CD4-positive, alpha-beta T cell treated with Interleukin-4 for 4 hours (primary cell): Measurements from ENCODE around the gene RAB8B.
"Not testable (repeated sequence)": the region's sequence is repeated elsewhere in the genome, so short reads cannot be mapped to it uniquely, and the experiment has no call there.

Experiments used
- DNase-seq: peaks from one replicate; pipeline ENCODE4 v3.0.0-alpha.2; 2020

Gene RAB8B

DNA sequence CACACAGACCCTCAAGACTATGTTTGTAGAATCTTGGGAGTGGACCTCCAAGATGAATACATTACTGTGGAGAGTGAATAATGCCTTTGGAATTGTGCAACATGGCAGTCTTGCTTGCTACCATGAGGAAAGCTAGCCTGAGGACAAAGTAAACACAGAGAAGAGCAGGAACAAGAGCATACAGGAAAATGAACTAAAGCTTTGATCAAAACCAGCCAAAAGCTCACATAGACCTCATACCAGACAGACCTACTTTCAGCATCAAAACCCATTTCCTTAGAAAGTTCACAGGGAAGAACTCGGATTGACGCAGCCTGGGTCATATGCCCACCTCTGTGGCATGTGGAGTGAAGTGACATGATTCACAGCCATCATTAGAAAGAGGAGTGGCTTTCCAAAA, 3.3 kb upstream of the RAB8B start:
- no peak for DNase-seq

DNA sequence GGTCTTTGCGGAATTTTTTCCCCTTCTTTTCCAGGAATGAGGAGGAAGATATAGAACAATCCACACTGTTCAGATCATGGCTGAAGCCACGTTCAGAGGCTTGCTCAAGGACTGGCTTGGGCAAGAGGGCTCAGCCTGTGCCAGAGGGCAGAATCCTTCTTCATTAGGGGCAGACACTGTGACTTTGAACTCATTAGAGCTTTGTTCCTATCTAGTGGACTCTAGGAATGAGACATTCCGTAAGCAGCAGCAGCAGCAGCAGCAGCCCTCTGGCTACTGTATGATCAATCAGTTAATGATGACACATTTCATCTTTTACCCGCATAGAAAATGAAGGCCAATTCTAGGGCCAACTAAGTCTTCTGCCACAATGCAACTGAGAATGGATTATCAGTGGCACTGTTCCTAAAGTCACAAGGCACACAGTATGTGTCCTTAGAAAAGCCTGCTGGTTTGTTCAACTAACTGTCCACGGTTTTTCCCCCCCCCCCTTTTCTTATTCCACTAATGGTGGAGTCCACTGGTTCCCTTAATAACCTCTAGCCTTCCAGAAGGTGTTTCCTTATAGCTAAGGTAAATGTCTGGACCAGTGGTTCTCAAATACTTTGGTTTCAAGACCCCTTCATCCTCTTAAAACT, 1.7 kb upstream of the RAB8B start:
- DNase-seq = no peak

DNA sequence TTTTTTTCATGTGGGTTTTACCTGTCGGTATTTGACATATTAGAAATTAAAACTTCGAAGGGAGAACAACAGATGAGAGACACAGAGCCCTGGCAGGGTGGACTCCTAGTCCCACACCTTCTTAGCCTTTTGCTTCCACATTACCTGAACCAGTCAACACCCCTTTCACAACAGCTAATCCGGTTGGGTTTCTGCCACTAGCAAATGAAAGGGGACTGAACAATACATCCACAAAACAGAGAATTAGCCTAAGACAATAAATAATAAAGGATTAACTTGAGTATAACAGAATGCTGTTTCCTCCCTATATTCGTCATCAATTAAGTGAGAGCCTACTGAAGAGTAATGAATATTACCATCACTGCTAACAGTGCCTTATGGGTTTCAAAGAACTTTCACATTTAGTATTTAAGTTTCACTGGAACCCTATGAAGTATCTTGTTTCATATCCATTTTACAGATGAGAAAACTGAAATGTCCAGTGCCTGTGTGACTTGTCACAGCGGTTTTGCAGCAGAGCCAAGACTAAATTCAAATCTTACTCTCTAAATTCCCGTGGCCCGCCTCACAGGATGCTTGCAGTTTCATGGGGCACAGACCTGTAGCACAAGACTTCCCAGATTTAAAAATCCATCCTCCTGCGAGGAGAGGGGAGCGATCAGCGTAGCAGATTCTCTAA, 1.0 kb upstream of the RAB8B start:
- DNase-seq = no peak

GRCh38 chr15:63189941-63190768, 749 bp downstream of the RAB8B start:
- no peak for DNase-seq

- DNase-seq = no peak
These were observed 1.6 kb downstream of the RAB8B start for GRCh38 chr15:63190769-63191649.

DNA sequence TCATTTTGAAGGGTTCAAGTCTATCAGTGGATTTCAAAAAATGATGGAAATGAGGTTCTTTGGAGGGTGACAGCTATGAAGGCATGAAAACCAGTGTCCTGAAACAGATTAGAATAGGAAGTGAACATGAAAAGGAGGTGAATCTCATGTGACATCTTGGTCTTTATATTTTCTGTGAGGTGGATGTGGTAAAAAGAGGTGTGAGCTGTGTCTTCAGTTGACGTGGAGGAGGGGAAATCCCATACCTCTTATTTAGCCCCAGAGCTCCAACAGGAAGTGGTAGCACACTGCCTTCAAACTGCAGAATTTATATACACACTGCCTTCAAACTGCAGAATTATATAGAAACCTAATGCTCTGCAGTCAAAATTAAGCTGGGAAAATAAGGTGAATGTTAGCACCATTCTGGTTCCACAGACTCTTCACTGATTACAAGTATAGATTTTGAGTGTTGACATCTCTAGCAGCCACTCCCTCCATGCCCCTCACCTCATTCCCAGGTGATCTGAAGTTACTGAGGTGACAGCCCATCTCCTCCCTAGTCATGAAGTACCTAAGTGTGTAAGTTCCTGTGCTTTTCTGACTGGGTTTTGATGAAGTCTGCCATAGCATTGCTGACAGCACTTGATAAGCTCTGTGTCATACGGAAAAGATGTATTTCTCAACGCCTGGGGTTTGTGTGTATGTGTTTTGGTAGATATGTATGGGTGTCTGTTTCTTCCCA, 2.7 kb downstream of the RAB8B start:
- DNase-seq = peak; percentile 89

DNA sequence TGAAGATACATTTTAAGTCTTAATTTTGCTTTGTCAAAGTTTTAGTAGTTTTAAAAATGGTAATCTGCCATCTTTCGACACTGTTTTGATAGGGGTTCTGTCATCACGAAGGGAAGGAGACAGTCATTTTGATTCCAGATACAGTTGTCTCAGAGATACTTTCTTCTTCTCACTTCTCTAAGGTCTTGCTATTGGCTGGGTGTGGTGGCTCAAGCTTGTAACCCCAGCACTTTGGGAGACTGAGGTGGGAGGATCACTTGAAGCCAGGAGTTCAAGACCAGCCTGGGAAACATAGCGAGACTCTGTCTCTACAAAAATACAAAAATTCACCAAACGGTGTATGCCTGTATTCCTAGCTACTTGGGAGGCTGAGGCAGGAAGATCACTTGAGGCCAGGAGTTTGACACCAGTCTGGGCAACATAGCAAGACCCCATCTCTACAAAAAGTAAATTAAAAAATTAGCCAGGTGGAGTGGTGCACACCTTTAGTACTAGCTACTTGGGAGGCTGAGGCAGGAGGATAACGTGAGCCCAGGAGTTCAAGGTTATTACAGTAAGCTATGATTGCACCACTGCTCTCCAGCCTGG, 3.3 kb downstream of the RAB8B start:
- DNase-seq = no peak

DNA sequence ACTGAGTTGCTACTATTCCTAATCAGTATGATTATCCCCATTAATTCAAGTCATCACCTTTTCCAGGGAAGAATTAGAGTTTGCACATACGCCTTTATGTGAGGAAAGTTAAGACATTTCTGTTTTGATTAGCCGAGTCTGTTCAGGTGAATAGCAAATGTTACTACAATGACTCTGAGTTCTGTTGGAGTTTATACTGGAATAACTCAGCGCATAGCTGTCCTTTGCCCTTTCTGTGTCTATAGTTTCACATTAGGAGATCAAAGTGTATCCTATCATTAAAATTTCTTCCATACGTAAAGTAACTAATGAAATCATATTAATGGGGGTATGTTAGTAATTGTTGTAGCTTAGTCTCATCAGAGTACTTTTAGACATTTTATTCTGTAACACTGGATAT, 4.9 kb downstream of the RAB8B start:
- no peak for DNase-seq

- no peak for DNase-seq
These were observed 5.6 kb downstream of the RAB8B start for GRCh38 chr15:63194880-63195568.

DNA sequence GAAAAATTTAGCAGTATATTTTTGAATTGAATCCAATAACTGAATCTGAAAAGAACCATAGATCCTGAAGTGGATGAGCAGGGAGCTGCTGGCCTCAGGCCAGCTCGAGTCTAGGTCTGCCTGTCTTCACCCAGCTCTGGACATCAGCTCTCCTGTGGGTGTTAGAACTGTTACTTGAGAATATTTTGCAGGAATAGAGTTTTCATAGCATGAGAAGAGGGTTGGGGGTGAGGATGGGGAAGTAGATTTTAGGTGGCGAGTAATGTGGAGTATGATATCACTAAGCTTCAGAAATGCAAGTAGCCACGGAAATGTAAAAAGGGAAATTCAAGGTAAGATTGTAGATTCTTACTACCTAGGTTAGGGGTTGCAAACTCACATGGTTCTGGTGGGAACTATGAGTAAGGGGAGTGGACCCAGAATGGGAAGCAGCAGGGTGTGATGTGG, 6.2 kb downstream of the RAB8B start:
- no peak for DNase-seq

DNA sequence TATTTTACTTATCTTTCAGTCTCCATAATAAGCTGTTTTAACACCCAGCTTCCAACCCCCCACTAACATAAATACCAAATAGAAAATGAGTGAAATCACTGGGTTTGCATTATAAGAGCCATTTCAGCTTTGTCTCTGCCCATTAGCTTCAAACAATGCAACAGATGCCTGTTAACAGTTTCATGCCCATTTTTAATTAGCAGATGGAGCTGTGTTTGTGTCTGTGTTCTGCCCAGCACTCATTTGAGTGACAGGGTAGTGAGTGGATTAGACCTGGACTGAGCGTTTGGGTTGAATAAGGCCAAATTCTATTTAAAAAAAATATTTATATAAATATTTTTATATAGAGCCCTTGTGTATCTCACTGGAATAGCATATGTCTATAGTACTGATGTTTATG, 7.4 kb downstream of the RAB8B start:
- no peak for DNase-seq

- no peak for DNase-seq
These were observed 8.2 kb downstream of the RAB8B start for GRCh38 chr15:63197626-63198025.

GRCh38 chr15:63198371-63199250, 9.2 kb downstream of the RAB8B start:
- no peak for DNase-seq

DNA sequence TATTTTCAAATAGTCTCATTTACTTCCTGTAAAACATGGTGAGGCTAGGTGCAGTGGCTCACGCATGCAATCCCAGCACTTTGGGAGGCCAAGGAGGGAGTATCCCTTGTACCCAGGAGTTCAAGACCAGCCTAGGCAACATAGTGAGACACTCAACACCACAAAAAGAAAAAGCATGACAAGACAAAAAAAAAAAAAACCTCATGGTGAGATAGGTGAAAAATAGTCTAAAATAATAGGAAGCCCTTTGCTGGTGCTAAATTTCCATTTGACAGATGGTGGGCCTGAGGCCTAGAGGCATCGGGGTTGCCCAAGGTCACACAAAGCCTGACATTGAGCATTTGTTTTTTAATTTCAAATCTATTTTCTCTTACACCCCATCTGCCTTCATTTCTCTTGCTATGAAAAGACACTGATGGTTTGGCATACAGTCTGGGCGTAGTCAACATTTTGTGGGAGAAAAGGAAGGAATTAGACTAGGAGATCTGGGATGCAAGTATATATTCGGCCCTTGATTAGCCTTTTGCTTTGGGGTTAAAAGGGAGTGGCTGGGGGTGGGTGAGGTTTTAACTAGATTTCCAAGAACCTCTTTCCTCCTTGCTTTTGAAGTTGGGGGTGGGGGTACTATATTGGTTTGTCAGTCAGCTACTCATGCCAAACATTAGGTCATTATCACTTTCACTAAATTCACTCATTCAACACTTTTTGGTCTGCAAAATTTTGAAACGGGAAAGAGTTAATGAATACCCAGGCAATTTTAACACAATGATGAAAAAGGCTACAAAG, 11.3 kb downstream of the RAB8B start:
- DNase-seq = no peak

GRCh38 chr15:63202861-63203260, 13.5 kb downstream of the RAB8B start:
- DNase-seq = no peak

- DNase-seq = peak; percentile 69
These were observed 14.2 kb downstream of the RAB8B start for GRCh38 chr15:63203451-63204090.

DNA sequence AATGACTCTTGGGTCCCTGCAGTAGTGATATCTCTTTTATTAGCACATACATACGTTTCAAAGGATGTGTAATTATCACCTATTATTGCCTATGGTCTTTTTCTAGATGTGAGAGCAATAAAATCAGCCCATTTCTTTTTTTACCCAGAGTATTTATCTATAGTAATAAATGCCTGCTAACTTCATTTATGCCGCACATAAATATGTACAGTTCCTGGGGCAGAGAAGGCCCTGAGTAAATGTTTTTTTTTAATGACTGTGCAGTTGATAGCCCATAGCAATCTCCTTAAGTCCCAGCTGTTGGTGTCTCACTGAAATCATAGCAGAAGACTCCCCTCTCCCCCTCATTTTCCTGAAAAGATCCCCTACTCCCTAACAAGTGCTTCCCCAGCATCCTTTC, 16.7 kb downstream of the RAB8B start:
- DNase-seq = no peak

GRCh38 chr15:63208824-63209223, 19.4 kb downstream of the RAB8B start:
- DNase-seq = not testable (repeated sequence)
